Measurements from ENCODE around the gene RPP40.

Gene RPP40

GRCh38 chr6:4969609-4970285 is 34.1 kb downstream of the RPP40 start:
- DNase-seq (ENCODE audit: low spot score) = no peak

- DNase-seq (ENCODE audit: low spot score) = no peak
Observed at GRCh38 chr6:4967301-4968030, 36.4 kb downstream of the RPP40 start.

- DNase-seq (ENCODE audit: low spot score) = no peak
Observed at GRCh38 chr6:4965562-4966389, 38.1 kb downstream of the RPP40 start.

- DNase-seq (ENCODE audit: low spot score) = no peak
Observed at GRCh38 chr6:4964675-4965561, 38.9 kb downstream of the RPP40 start.

GRCh38 chr6:4962905-4963304 is 40.9 kb downstream of the RPP40 start:
- DNase-seq (ENCODE audit: low spot score) = no peak

- DNase-seq (ENCODE audit: low spot score) = no peak
Observed at GRCh38 chr6:4961322-4962168, 42.3 kb downstream of the RPP40 start.

- no peak for DNase-seq (ENCODE audit: low spot score)
Observed at GRCh38 chr6:4958624-4959023, 45.2 kb downstream of the RPP40 start.

- DNase-seq (ENCODE audit: low spot score) = no peak
Observed at GRCh38 chr6:4957521-4958231, 46.2 kb downstream of the RPP40 start.

GRCh38 chr6:4956625-4957024 is 47.2 kb downstream of the RPP40 start:
- DNase-seq (ENCODE audit: low spot score) = no peak

GRCh38 chr6:4953440-4953839 is 50.4 kb downstream of the RPP40 start:
- DNase-seq (ENCODE audit: low spot score) = no peak

GRCh38 chr6:4950836-4951533 is 52.9 kb downstream of the RPP40 start:
- DNase-seq (ENCODE audit: low spot score) = no peak

- no peak for DNase-seq (ENCODE audit: low spot score)
Observed at GRCh38 chr6:4950076-4950475, 53.8 kb downstream of the RPP40 start.

GRCh38 chr6:4948781-4949450 is 54.9 kb downstream of the RPP40 start:
- no peak for DNase-seq (ENCODE audit: low spot score)

GRCh38 chr6:4947716-4948115 is 56.1 kb downstream of the RPP40 start:
- DNase-seq (ENCODE audit: low spot score) = no peak

- no peak for DNase-seq (ENCODE audit: low spot score)
Observed at GRCh38 chr6:4946521-4946920, 57.3 kb downstream of the RPP40 start.
